ENCODE measurements around the gene CTDNEP1.

DNA sequence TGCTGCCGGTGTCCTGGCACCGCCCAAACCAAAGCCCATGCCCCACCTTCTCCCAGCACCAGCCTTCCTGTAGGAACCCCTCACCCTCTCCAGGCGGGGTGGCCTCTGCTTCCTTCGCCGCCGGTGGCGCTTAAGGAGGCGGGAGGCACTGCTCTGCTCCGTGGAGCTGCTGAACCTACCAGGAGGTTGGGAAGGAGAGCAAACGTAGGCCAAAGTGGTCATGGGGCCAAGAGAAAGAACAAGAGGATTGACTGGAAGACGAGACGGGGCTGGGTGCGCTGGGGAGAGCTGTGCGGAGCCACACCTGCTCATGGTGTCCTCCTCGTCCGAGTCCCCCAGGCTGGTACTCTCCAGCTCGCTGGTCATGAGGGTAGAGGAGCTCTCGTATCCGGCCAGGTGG is 22.0 kb downstream of the CTDNEP1 start:
- TF ChIP-seq YY1 (IDR thresholded peaks at IDR 0.05; ENCODE audit: insufficient read depth, insufficient read length) (no peak), ZNF274 (IDR thresholded peaks at IDR 0.05; ENCODE audit: low read depth, low read length) (no peak), SUZ12 (IDR thresholded peaks at IDR 0.05; ENCODE audit: extremely low read depth, insufficient read depth, insufficient read length) (no peak)
